Endothelial cell of umbilical vein (primary cell): ENCODE data around the gene LCN9. TPM values are rescaled to one million over a fixed set of nuclear protein-coding genes. Genes with fewer than 3 reads are reported as not detected.
"Not testable (repeated sequence)": the region's sequence is repeated elsewhere in the genome, so short reads cannot be mapped to it uniquely, and the experiment has no call there.

Experiments used
- BruUV-seq: library from RNA; stranded (reverse); fragments of 400-500 nt; replicated peaks from 2 replicates; lab custom pipeline; 2021; lab: Mats Ljungman, UMichigan
- CTCF ChIA-PET: fragments of 300-600, 350-600 bp; sonication (Branson Sonifier 250); formaldehyde crosslinking; loops from one replicate; lab custom pipeline; 2021; ENCODE audit warnings: antibody characterized with exemption, inconsistent platforms; lab: Charles Lee
- POLR2A ChIA-PET: fragments of 300-600, 350-600 bp; sonication (Branson Sonifier 250); formaldehyde crosslinking; loops from one replicate; lab custom pipeline; 2021; ENCODE audit warnings: antibody characterized with exemption, inconsistent platforms; lab: Charles Lee
- DNase-seq: peaks from one replicate; pipeline ENCODE4 v3.0.0-alpha.2; 2011; ENCODE audit warnings: low read depth, low spot score
- FAIRE-seq: peaks from 2 replicates; lab custom pipeline; 2011; peaks lifted over from hg19 to GRCh38; lab: Jason Lieb, UNC
- H2AFZ ChIP-seq: 2 replicates; pipeline ENCODE4 v1.6.0; 2012; ENCODE audit warnings: low read depth, low read length, control low read depth, inconsistent platforms
- H3K27ac ChIP-seq: 2 replicates; pipeline ENCODE4 v1.5.1; 2011; ENCODE audit warnings: low read depth, mild to moderate bottlenecking, control low read depth, low read length, moderate library complexity; ENCODE audit not compliant: insufficient read depth
- H3K27me3 ChIP-seq, 2 experiments: 2 replicates each; pipeline versions ENCODE4 v1.6.0 to v1.6.1; 2011; ENCODE audit warnings: low read length in 2 of 2, mixed read lengths in 1 of 2; ENCODE audit not compliant: control insufficient read depth in 2 of 2, insufficient read depth in 2 of 2
- H3K36me3 ChIP-seq, 2 experiments: 2 replicates in 1 of 2; 3 replicates in 1 of 2; pipeline ENCODE4 v1.5.1; 2011; ENCODE audit warnings: low read length in 2 of 2, mild to moderate bottlenecking in 1 of 2, moderate library complexity in 1 of 2; ENCODE audit not compliant: control insufficient read depth in 2 of 2, insufficient read depth in 2 of 2; ENCODE audit errors: extremely low read depth in 1 of 2
- H3K4me1 ChIP-seq: 3 replicates; pipeline ENCODE4 v1.5.1; 2011; ENCODE audit warnings: mild to moderate bottlenecking, low read length; ENCODE audit not compliant: control insufficient read depth, insufficient read depth; ENCODE audit errors: extremely low read depth
- H3K4me2 ChIP-seq: 2 replicates; pipeline ENCODE4 v1.6.1; 2011; ENCODE audit warnings: low read length, control low read depth, mixed read lengths; ENCODE audit not compliant: insufficient read depth
- H3K4me3 ChIP-seq, 3 experiments: fragments of 200-600 bp in 1 of 3; sonication (generic), shearing (Covaris generic) in 1 of 3; replicated peaks in 1 of 3; 2 replicates each; pipeline ENCODE4 v1.5.1; 2011 to 2016; ENCODE audit warnings: control low read depth in 3 of 3, low read length in 3 of 3, mild to moderate bottlenecking in 2 of 3, inconsistent platforms in 1 of 3, low read depth in 1 of 3, moderate library complexity in 1 of 3; ENCODE audit not compliant: insufficient read depth in 1 of 3
- H3K79me2 ChIP-seq: 2 replicates; pipeline ENCODE4 v1.6.0; 2012; ENCODE audit warnings: low read length, inconsistent platforms; ENCODE audit not compliant: control insufficient read depth, insufficient read depth
- H3K9ac ChIP-seq: replicated peaks from 2 replicates; pipeline ENCODE3; 2011; ENCODE audit warnings: low read length, control low read depth; ENCODE audit not compliant: insufficient read depth; ENCODE audit errors: extremely low read depth
- H3K9me1 ChIP-seq: replicated peaks from 3 replicates; pipeline ENCODE4 v1.6.0; 2011; ENCODE audit warnings: mild to moderate bottlenecking, low read length; ENCODE audit not compliant: control insufficient read depth, insufficient read depth; ENCODE audit errors: extremely low read depth
- H3K9me3 ChIP-seq: replicated peaks from 2 replicates; pipeline ENCODE4 v1.5.1; 2012; ENCODE audit warnings: low read length, inconsistent platforms; ENCODE audit not compliant: control insufficient read depth, insufficient read depth
- H4K20me1 ChIP-seq: replicated peaks from 2 replicates; pipeline ENCODE3; 2011; ENCODE audit warnings: mild to moderate bottlenecking, low read length; ENCODE audit not compliant: control insufficient read depth, insufficient read depth; ENCODE audit errors: extremely low read depth
- EZH2 ChIP-seq: IDR thresholded peaks from 2 replicates; pipeline ENCODE4 v1.6.1; 2012; ENCODE audit warnings: borderline replicate concordance, low read depth, mild to moderate bottlenecking, moderate library complexity, low read length, inconsistent platforms; ENCODE audit not compliant: severe bottlenecking
- FOS ChIP-seq: IDR thresholded peaks from 2 replicates; pipeline ENCODE4 v1.6.1; 2011; ENCODE audit warnings: mild to moderate bottlenecking, low read length, moderate library complexity, borderline replicate concordance; ENCODE audit not compliant: insufficient read depth
- GATA2 ChIP-seq: IDR thresholded peaks from 2 replicates; pipeline ENCODE4 v1.7.0; 2011; ENCODE audit warnings: low read depth, mild to moderate bottlenecking, moderate library complexity, mixed read lengths, low read length; ENCODE audit not compliant: insufficient read length, insufficient read depth
- JUN ChIP-seq: IDR thresholded peaks from 2 replicates; pipeline ENCODE4 v1.6.1; 2011; ENCODE audit warnings: borderline replicate concordance, low read depth; ENCODE audit not compliant: insufficient read length, insufficient read depth
- POLR2A ChIP-seq: IDR thresholded peaks from 2 replicates; pipeline ENCODE4 v1.6.1; 2012; ENCODE audit warnings: low read depth, mild to moderate bottlenecking, control low read depth, low read length
- POLR2AphosphoS5 ChIP-seq: IDR thresholded peaks from 2 replicates; pipeline ENCODE4 v1.6.1; 2012; ENCODE audit warnings: low read depth, mild to moderate bottlenecking, control low read depth, low read length, moderate library complexity; ENCODE audit not compliant: insufficient read depth
- dilution Hi-C: fragments of 300-500 bp; cut with MboI; formaldehyde crosslinking; loops from one replicate; pipeline ENCODE4 v1.15.0; 2019; ENCODE audit warnings: low sequenced_read_pairs; ENCODE audit not compliant: extremely low pct_ligation_motif_present
- intact Hi-C: fragments of 100-400 bp; cut with micrococcal nuclease; formaldehyde crosslinking; loops from one replicate; pipeline ENCODE4 v1.10.0; 2022
- polyA plus RNA-seq, 4 experiments: library from polyadenylated mRNA; depleted of rRNA in 3 of 4; stranded (reverse) in 3 of 4; unstranded in 1 of 4; fragments of >200 nt; gene quantifications; 2 replicates each; pipeline versions ENCODE4 v1.2.1 to v1.2.3, GENCODE V29; 2011 to 2012; ENCODE audit warnings: missing spikeins in 1 of 4
- total RNA-seq: library from RNA; stranded (reverse); gene quantifications from 2 replicates; pipeline ENCODE4 v1.2.3, GENCODE V29; 2021
- TF ChIP-seq, protein P1 (sequence below): IDR thresholded peaks from 2 replicates; pipeline ENCODE4 v1.6.1; 2011; ENCODE audit not compliant: insufficient read depth, insufficient read length

LCN9 gene
- total and polyA plus RNA-seq, 2 donors (not counting 3 experiments of a cell fraction or from before 2014, with no cell fraction given): not detected

DNA sequence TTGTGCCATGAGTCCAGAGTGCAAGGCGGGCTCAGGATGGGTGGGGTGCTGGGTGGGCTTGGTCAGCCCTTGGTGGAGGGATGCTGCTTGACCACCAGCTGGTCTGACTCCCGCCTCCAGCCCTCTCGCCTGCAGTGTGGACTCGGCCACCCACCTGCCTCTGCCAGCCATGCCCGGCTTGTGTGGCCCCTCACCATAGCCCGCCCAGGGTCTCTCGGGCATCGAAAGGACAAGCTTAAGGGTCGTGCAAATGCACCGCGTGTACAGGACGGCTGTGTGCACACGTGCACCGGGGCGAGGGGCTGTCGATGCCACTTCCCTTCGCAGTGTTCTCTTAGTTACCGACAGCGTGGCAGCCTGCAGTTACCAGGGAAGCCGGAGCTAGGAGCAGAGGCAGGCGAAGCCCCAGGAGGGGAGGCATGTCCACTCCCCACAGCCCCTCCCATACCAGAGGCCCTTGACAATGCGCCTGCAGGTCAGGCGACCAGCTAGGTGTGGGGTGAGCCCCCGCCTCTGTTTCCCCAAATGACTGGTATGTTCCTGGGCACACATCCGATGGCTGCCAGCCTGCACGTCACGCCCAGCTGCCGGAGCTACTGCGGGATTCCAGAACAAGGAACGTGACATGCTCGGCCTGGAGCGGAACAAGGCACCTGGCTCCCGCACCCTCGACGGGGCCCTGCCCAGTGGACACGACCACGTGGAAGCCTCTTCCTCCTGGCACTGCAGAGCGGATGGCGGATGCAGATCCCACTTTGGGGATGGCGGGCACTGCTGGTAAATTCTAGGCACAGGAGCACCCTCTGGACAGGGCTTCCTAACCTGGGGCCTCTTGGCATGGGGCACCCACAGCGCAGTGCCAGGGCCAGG lies 7.8 kb downstream of the LCN9 start:
- Histone ChIP-seq H2AFZ (no peak overlapping the region), H3K79me2 (no peaks in the 10 kb centered on the region), H3K9ac (no peak overlapping the region), H3K27ac (no peak overlapping the region), H3K4me1 (no peaks in the 10 kb centered on the region), H3K27me3 (no peaks in the 10 kb centered on the region), H4K20me1 (no peaks in the 10 kb centered on the region), H3K9me3 (no peaks in the 10 kb centered on the region), H3K9me1 (no peaks in the 10 kb centered on the region), H3K36me3 (no peaks in the 10 kb centered on the region), H3K4me2 (no peak overlapping the region), H3K4me3 (no peak overlapping the region)
- dilution Hi-C loops (no loop called here), intact Hi-C loops (no loop called here)
- TF ChIP-seq POLR2A (no peak), POLR2AphosphoS5 (no peak), GATA2 (no peak), JUN (no peak), EZH2 (no peak)
- TF ChIP-seq, protein P1, sequence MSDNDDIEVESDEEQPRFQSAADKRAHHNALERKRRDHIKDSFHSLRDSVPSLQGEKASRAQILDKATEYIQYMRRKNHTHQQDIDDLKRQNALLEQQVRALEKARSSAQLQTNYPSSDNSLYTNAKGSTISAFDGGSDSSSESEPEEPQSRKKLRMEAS: no peak
- ChIA-PET POLR2A (no interaction called here), CTCF (no interaction called here)
- BruUV-seq: no TSS peak
- FAIRE-seq (no peak), DNase-seq (no peak)

DNA sequence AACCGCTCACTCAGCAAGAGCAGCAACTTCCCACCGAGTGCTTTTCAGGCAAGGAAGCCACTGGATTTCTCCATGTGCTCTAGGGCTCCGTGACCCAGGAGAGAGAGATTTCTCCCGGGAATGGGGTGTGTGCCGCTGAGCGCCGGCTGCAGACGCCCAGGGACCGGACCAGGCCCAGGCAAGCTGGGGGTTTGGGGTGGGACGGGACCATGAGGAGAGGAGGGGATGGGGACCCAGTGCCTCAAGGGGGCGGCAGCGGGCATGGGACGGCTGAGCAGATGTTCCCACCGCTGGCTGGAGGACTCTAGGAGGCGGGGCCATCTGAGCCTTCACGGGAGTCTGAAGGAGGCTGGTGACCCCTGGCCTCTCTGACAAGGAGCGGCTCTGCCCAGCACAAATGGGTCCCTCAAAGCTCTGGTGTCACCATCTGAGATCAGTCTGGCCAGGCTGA lies 8.5 kb downstream of the LCN9 start:
- Histone ChIP-seq H3K27me3 (no peaks in the 10 kb centered on the region), H4K20me1 (no peaks in the 10 kb centered on the region), H3K4me2 (no peak overlapping the region), H3K9me3 (no peaks in the 10 kb centered on the region), H3K9ac (no peak overlapping the region), H2AFZ (no peak overlapping the region), H3K9me1 (no peaks in the 10 kb centered on the region), H3K36me3 (no peaks in the 10 kb centered on the region), H3K4me3 (no peak overlapping the region), H3K4me1 (no peaks in the 10 kb centered on the region), H3K79me2 (no peaks in the 10 kb centered on the region), H3K27ac (no peak overlapping the region)
- ChIA-PET POLR2A (no interaction called here), CTCF (no interaction called here)
- FAIRE-seq (no peak), DNase-seq (no peak)
- TF ChIP-seq JUN (no peak), EZH2 (no peak), FOS (no peak), GATA2 (no peak), POLR2A (no peak)
- TF ChIP-seq, protein P1: no peak
- intact Hi-C loops (no loop called here), dilution Hi-C loops (no loop called here)
- no TSS peak for BruUV-seq

DNA sequence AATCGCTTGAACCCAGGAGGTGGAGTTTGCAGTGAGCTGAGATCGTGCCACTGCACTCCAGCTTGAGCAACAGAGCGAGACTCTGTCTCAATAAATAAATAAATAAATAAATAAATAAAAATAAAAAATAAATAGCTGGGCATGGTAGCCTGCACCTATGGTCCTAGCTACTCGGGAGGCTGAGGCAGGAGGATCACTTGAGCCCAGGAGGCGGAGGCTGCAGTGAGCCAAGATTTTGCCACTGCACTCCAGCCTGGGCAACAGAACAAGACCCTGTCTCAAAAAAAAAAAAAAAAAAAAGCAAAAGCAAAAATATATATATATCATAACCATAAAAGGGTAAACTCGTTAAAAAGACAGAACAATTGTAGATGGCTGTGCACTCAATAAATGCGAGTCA lies 9.7 kb downstream of the LCN9 start:
- H4K20me1 ChIP-seq, H3K9me1 ChIP-seq, H3K4me2 ChIP-seq, H3K4me1 ChIP-seq, intact Hi-C loops, H2AFZ ChIP-seq, H3K4me3 ChIP-seq, H3K79me2 ChIP-seq, FAIRE-seq, POLR2A ChIA-PET, H3K36me3 ChIP-seq, H3K27me3 ChIP-seq, BruUV-seq, H3K27ac ChIP-seq, H3K9ac ChIP-seq, DNase-seq, H3K9me3 ChIP-seq, dilution Hi-C loops: not testable (repeated sequence)
- CTCF ChIA-PET: interaction anchor here (0.9 to 1.0 kb wide), 2 partner anchors 8 to 72 kb away, joined by 3 to 4 read pairs; no protein-coding TSS in a partner anchor
